Measurements from ENCODE around the gene MSL1. TPM values are rescaled to one million over a fixed set of nuclear protein-coding genes. Genes with fewer than 3 reads are reported as not detected.

Gene MSL1
- total and polyA plus RNA-seq, 2 of the 13 experiments (the other 11 are each of a cell fraction or from before 2014, with no cell fraction given), result 63.8 to 88.5 TPM

DNA sequence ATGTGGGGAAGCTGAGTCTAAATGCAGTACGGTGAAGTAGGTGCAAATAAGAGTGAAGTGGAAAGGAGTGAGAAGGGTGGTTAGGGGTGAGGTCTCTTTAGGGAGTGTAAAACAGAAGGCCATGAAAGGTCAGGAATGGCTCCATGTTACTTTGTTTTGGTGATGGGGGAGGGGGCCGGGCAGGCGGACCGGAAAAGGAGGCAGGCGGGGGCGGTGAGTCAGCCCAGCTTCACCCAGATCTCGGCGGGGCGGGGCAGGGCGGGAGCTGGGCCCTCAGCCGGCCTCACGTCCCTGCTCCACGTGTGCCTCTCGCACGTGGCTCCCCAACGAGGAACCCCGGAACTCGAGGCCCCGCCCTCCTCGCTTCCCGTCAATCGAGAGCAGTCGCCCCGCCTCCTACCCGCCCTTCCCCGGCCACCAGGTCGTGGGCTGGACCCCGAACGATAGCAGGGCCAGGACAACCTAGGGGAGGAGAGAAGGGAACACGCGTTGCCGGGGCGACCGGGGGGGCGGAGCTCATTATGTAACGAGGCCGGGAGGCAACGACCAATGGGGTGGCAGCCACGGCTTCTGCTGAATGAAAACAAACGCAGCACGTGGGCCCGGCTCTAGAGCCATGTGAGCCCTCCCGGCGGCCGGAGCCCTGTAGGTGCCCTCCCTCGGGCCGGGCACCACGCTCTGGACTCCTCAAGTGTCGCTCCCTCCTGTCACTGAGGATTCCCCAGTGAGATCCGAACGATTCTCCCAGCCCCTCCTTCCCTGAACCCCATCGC is 22.7 kb upstream of the MSL1 start (continued):
- TF ChIP-seq, protein P1, sequence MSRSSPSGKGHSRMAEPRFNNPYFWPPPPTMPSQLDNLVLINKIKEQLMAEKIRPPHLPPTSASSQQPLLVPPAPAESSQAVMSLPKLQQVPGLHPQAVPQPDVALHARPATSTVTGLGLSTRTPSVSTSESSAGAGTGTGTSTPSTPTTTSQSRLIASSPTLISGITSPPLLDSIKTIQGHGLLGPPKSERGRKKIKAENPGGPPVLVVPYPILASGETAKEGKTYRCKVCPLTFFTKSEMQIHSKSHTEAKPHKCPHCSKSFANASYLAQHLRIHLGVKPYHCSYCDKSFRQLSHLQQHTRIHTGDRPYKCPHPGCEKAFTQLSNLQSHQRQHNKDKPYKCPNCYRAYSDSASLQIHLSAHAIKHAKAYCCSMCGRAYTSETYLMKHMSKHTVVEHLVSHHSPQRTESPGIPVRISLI (CRISPR knock-in tag; IDR thresholded peaks at IDR 0.05; ENCODE audit: borderline replicate concordance), result peak; percentile 60; the same call in 1 of the 2 replicates
- TF ChIP-seq HDAC6 (IDR thresholded peaks at IDR 0.05; ENCODE audit: low read depth, low read length) (no peak), CEBPG (CRISPR knock-in tag; IDR thresholded peaks at IDR 0.05) (peak; percentile 70), MTF2 (CRISPR knock-in tag; IDR thresholded peaks at IDR 0.05; ENCODE audit: borderline replicate concordance) (0 out of 2 replicates have a peak, but pooled peaks have one; percentile 76), RXRA (CRISPR knock-in tag; IDR thresholded peaks at IDR 0.05) (peak; percentile 98), MIER3 (CRISPR knock-in tag; IDR thresholded peaks at IDR 0.05; ENCODE audit: borderline replicate concordance) (peak; percentile 93; the same call in 1 of the 2 replicates), ZNF451 (CRISPR knock-in tag; IDR thresholded peaks at IDR 0.05) (peak; percentile 100), RXRB (CRISPR knock-in tag; IDR thresholded peaks at IDR 0.05; ENCODE audit: borderline replicate concordance) (peak; percentile 99), ISL2 (CRISPR knock-in tag; IDR thresholded peaks at IDR 0.05) (peak; percentile 90), ATM (IDR thresholded peaks at IDR 0.05; ENCODE audit: borderline replicate concordance) (no peak; the same call in 1 of the 2 replicates), ZNF614 (CRISPR knock-in tag; IDR thresholded peaks at IDR 0.05; ENCODE audit: borderline replicate concordance) (peak; percentile 98; the same call in 1 of the 2 replicates), RNF2 (conservative IDR thresholded peaks at IDR 0.05; ENCODE audit: low read depth) (no peak; the same call in 1 of the 2 replicates), ASH2L (IDR thresholded peaks at IDR 0.05; ENCODE audit: insufficient read length, low read depth, low read length) (no peak)
- TF ChIP-seq, protein P2, sequence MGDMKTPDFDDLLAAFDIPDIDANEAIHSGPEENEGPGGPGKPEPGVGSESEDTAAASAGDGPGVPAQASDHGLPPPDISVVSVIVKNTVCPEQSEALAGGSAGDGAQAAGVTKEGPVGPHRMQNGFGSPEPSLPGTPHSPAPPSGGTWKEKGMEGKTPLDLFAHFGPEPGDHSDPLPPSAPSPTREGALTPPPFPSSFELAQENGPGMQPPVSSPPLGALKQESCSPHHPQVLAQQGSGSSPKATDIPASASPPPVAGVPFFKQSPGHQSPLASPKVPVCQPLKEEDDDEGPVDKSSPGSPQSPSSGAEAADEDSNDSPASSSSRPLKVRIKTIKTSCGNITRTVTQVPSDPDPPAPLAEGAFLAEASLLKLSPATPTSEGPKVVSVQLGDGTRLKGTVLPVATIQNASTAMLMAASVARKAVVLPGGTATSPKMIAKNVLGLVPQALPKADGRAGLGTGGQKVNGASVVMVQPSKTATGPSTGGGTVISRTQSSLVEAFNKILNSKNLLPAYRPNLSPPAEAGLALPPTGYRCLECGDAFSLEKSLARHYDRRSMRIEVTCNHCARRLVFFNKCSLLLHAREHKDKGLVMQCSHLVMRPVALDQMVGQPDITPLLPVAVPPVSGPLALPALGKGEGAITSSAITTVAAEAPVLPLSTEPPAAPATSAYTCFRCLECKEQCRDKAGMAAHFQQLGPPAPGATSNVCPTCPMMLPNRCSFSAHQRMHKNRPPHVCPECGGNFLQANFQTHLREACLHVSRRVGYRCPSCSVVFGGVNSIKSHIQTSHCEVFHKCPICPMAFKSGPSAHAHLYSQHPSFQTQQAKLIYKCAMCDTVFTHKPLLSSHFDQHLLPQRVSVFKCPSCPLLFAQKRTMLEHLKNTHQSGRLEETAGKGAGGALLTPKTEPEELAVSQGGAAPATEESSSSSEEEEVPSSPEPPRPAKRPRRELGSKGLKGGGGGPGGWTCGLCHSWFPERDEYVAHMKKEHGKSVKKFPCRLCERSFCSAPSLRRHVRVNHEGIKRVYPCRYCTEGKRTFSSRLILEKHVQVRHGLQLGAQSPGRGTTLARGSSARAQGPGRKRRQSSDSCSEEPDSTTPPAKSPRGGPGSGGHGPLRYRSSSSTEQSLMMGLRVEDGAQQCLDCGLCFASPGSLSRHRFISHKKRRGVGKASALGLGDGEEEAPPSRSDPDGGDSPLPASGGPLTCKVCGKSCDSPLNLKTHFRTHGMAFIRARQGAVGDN (CRISPR knock-in tag; IDR thresholded peaks at IDR 0.05), result peak; percentile 95
- TF ChIP-seq, protein P3, sequence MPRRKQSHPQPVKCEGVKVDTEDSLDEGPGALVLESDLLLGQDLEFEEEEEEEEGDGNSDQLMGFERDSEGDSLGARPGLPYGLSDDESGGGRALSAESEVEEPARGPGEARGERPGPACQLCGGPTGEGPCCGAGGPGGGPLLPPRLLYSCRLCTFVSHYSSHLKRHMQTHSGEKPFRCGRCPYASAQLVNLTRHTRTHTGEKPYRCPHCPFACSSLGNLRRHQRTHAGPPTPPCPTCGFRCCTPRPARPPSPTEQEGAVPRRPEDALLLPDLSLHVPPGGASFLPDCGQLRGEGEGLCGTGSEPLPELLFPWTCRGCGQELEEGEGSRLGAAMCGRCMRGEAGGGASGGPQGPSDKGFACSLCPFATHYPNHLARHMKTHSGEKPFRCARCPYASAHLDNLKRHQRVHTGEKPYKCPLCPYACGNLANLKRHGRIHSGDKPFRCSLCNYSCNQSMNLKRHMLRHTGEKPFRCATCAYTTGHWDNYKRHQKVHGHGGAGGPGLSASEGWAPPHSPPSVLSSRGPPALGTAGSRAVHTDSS (CRISPR knock-in tag; conservative IDR thresholded peaks at IDR 0.05), result no peak
- TF ChIP-seq, protein P4, sequence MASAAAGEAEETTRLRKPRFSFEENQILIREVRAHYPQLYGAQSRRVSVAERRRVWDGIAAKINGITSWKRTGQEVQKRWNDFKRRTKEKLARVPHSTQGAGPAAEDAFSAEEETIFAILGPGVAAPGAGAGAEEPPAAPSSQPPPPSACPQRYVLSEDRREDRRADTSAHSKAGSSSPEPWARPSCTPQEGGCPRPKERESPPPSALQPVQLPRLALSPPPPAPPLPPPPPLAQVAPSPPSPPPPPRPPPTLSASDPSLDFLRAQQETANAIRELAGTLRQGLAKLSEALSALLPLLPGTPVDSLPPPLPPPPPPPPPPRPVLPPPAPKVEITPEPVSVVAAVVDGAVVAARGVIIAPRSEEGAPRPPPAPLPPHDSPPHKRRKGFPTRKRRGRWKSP (CRISPR knock-in tag; IDR thresholded peaks at IDR 0.05), result peak; percentile 93
